GM12891 (cell line): ENCODE measurements around the gene AHI1.

Experiments
- DNase-seq: peaks from one replicate; pipeline ENCODE4 v3.0.0; 2011; ENCODE audit warnings: low spot score; ENCODE audit not compliant: insufficient read length
- FAIRE-seq: peaks from 2 replicates; lab custom pipeline; 2011; peaks lifted over from hg19 to GRCh38; lab: Jason Lieb, UNC
- PAX5 ChIP-seq: IDR thresholded peaks from 2 replicates; pipeline ENCODE4 v1.6.1; 2011; ENCODE audit warnings: low read length, moderate library complexity, mild to moderate bottlenecking; ENCODE audit not compliant: insufficient read depth, severe bottlenecking
- POLR2A ChIP-seq: IDR thresholded peaks from 2 replicates; pipeline ENCODE4 v1.6.1; 2011; ENCODE audit warnings: low read depth, low read length, control low read depth
- POLR2AphosphoS5 ChIP-seq: IDR thresholded peaks from 2 replicates; pipeline ENCODE4 v1.6.1; 2011; ENCODE audit warnings: low read depth, low read length, control low read depth
- POU2F2 ChIP-seq: IDR thresholded peaks from 2 replicates; pipeline ENCODE4 v1.6.1; 2011; ENCODE audit warnings: low read depth, mild to moderate bottlenecking, control low read depth, low read length, moderate library complexity
- SPI1 ChIP-seq: IDR thresholded peaks from 2 replicates; pipeline ENCODE4 v1.6.1; 2011; ENCODE audit warnings: low read depth, low read length, control low read depth
- TAF1 ChIP-seq: IDR thresholded peaks from 2 replicates; pipeline ENCODE4 v1.6.1; 2011; ENCODE audit warnings: low read depth, low read length, control low read depth

AHI1 gene

DNA sequence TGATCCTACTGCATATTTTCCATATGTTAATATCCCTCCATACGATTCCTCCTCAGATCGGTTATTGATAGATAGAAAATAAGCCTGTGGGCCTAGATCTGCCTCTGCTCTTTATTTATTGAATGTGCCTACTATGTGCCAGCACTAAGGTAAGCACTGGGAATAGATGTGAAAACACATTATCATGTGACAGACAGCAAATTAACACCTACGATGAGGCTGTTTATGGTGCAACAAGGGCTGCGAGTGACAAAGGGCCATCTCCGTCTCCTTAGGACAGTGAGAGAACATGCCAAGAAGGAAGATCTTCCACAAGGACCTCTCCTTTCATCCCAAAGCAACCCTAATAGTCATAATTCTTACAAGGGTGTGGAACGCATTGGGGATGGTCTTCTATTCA is 225.9 kb downstream of the AHI1 start:
- FAIRE-seq (no peak), DNase-seq (no peak)

DNA sequence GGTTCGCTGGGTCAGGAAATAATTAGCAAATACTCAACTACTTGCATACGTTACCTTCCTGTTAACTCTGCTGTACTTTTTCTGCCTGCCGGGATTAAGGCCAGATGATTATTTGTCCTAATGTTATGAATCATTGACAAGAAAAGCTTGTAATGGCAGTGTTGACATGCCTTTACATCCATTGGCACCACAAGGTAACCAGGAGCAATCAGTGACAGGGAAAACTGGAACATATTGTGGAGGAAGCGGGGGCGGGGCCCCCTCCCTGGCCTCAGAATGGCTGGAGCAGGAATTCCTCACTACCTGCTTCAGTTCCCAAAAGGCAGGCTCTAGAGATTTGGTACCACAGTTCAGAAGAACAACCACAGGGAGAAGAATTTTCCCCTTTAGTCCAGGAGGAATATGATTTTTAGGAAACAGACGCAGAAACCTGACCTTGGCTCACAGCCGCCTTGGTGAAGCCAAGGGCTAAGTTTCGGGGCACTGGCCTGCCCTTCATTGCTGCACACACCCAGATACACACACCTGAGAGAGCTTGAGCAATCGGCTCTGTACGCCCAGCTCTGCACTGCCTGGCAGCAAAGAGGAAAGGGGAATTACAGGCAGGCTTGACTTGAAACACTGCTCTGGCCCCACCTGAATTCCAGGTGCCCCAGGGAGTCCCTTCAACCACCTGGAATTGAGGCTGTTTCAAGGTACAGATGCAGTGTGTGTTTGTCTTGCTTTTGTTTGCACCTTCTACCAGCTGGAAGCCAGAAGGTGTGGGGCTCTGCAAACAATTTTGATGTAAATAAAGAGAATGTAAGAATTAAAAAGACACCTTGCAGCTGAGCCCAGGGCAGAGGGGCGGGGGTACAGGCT is 226.6 kb downstream of the AHI1 start:
- FAIRE-seq (no peak), DNase-seq (no peak)
- TF ChIP-seq PAX5: no peak
- no peak for TF ChIP-seq TAF1
- TF ChIP-seq SPI1: no peak
- no peak for TF ChIP-seq POU2F2
- no peak for TF ChIP-seq POLR2A
- TF ChIP-seq POLR2AphosphoS5: no peak

More for the DNA sequence above, 225.9 kb downstream of the AHI1 start:
- TF ChIP-seq POU2F2 (no peak), SPI1 (no peak), TAF1 (no peak), POLR2AphosphoS5 (no peak), PAX5 (no peak), POLR2A (no peak)

DNA sequence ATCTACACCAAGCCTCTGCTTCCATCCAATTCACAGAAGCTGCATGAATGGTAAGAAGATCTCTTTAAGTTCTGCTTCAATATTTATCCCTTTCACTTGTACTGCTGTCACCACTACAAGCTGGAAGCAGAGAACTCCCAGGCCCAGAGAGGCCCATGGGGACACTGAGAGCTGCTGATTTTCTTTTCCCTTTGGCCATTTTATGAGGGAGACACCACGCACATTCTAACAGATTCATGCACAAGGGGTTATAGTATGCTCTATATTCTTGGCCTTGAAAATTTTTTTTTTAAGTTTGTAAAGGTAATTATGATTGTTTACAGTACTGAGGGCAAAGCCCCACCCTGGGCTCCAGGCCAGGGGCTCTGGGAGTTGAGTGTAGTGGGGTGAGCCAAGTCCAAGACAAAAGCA is 228.1 kb downstream of the AHI1 start:
- TF ChIP-seq PAX5: no peak
- no peak for TF ChIP-seq POU2F2
- no peak for TF ChIP-seq POLR2A
- TF ChIP-seq SPI1: no peak
- TF ChIP-seq TAF1: no peak
- TF ChIP-seq POLR2AphosphoS5: no peak
- FAIRE-seq: no peak
- no peak for DNase-seq

DNA sequence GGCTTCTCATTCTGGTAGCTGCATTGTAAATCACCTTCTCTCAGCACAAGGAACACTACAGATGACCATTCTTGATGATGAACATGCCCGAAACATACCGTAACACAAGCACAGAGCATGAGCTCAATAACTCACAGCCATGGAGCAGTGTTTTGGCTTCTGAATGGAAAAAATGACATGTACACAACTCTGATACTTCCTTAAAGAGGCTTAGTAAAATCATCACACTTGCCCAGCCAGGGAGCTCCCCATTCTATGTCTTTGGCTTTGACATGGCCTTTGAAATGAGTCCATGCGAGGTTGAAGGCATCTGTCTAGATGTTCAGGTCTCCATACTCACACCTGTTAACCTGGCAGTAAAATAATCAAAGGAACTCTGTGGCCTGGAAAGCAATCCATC is 228.8 kb downstream of the AHI1 start:
- no peak for TF ChIP-seq TAF1
- no peak for TF ChIP-seq POLR2A
- TF ChIP-seq POU2F2: no peak
- TF ChIP-seq PAX5: no peak
- TF ChIP-seq POLR2AphosphoS5: no peak
- TF ChIP-seq SPI1: no peak
- peak; percentile 33 for FAIRE-seq
- DNase-seq: no peak

DNA sequence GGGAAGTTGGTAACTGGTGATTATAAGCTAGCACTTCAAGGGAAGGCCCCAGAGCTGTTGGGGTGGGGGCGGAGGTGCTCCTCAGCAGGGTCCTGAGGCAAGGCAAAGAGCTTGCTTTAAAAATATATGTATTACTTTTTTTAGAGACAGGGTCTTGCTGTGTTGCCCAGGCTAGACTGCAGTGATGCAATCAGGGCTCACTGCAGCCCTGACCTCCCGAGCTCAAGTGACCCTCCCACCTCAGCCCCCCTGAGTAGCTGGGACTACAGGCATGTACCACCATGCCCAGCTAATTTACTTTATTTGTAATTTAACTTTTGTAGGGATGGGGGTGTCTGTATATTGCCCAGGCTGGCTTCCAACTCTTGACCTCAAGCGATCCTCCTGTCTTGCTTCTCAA is 229.3 kb downstream of the AHI1 start:
- TF ChIP-seq TAF1 (no peak), POU2F2 (no peak), SPI1 (no peak), POLR2A (no peak), PAX5 (no peak), POLR2AphosphoS5 (no peak)
- FAIRE-seq (no peak), DNase-seq (no peak)

DNA sequence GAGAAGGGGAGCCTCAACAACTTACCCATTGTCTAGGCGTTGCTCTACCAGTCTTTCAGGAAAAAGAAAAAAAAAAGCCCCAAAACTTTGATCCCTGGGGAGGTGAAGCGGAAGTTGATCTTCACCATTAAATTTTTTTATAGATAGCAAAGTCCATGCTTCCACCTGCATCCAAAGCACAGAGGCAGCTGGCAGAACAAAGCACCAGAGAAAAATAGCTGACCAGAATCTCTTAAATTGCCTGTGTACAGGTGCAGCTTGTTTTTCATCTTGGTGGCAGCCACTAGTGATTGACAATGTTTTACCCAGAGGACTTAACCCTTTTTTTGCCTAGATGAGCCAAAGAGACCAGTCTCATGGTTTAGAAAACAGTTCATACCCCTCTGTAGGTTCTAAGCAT is 230.5 kb downstream of the AHI1 start:
- DNase-seq (no peak), FAIRE-seq (no peak)
- no peak for TF ChIP-seq TAF1
- TF ChIP-seq POU2F2: no peak
- no peak for TF ChIP-seq POLR2AphosphoS5
- TF ChIP-seq SPI1: no peak
- no peak for TF ChIP-seq PAX5
- TF ChIP-seq POLR2A: no peak

DNA sequence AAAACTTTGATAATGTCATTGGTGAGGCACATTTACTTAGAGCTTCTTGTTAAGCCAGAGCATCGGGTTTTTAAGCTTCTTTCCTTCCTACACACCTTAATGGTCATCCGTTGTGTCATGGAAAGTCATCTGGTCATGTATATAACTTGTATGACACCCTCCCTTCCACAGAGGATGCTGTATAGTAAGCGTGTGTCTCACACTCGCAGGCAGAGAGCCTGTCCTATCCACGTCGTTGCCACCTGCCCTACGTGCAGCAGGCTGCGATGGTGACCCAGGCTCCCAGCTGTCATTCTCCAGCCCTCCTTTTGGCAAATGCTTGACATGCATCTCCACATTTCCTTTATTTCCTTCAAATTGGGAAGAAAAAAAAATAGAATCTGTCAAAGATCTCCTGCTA is 230.9 kb downstream of the AHI1 start:
- peak; percentile 35 for FAIRE-seq
- DNase-seq: no peak
- TF ChIP-seq PAX5 (no peak), POLR2A (no peak), POLR2AphosphoS5 (no peak), POU2F2 (no peak), TAF1 (no peak), SPI1 (no peak)

DNA sequence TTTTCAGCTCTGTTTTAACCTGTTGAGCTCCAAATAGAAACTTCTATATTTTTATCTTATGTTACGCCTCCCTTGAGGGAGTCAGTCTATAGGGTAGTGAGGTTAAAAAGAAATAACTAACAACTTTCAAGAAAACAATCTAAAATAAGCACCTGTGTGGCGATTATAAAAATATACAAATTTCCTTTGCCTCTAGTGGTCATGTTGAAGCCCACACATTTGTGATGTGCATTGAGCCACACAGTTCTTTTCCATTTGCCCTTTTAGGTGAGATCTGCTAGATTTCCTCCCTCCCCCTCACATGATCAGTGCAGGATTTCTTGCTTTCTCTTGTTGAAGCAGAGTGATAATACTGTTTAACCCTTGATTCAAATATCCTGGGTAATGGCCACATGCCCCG is 232.3 kb downstream of the AHI1 start:
- no peak for DNase-seq
- FAIRE-seq: no peak
- TF ChIP-seq SPI1 (no peak), POLR2AphosphoS5 (no peak), TAF1 (no peak), POU2F2 (no peak)

DNA sequence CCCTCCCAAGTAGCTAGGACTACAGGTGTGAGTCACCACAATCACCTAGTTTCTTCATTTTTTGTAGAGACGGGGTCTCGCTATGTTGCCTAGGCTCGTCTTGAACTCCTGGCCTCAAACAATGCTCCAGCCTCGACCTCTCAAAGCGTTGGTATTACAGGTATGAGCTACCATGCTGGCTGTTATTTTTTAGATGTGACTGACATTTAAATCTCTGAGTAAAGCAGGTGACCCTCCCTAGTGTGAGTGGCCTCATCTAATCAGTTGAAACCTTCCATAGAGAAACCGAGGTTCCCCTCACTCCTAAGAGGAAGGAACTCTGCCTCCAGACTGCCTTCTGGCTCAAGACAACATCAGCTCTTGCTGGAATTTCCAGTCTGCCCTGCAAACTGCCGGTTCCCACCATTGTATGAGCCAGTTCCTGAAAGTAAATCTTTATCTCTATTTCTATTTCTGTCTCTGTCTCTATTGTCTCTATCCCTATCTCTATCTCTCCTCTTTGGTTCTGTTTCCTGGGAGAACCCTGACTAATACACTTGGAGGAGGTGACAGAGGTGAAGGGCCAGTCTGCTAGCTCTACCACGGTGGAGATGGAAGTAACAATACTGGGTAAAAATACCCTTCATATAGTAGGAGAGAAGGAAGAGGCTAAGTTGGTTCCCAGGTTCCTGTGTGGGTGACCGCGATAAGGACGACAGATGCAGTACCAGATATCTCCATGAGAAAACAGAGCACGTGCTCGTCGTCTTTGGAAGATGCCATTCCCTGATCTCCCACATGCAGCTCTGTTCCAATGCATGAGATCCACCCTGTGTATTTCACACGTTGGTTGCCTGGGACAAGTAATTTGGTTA is 235.4 kb downstream of the AHI1 start:
- FAIRE-seq: no peak
- no peak for TF ChIP-seq PAX5
- TF ChIP-seq SPI1: no peak
- no peak for TF ChIP-seq POLR2AphosphoS5
- TF ChIP-seq TAF1: no peak
- no peak for TF ChIP-seq POLR2A
- no peak for TF ChIP-seq POU2F2
- no peak for DNase-seq

DNA sequence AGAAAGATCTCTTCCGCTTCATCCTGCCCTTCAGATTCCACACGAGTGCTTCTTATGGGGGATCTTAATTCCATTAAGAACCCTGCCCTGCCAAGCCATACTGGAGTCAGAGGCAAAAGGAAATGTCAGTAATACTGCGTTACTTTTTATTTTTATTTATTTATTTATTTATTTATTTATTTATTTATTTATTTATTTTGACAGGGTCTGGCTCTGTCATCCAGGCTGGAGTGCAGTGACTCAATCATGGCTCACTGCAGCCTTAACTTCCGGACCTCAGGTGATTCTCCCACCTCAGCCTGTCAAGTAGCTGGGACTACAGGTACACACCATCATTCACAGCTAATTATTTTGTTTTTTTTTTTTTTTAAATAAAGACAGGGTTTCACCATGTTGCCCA is 236.9 kb downstream of the AHI1 start:
- TF ChIP-seq POU2F2: no peak
- no peak for TF ChIP-seq PAX5
- TF ChIP-seq POLR2A: no peak
- no peak for TF ChIP-seq POLR2AphosphoS5
- no peak for TF ChIP-seq TAF1
- TF ChIP-seq SPI1: no peak
- no peak for FAIRE-seq
- no peak for DNase-seq
